Measurements from ENCODE around the gene NPAS2.
A peak's percentile ranks its signal among the peaks of the same experiment; 100 is the strongest.

NPAS2 gene

GRCh38 chr2:100882645-100883613 lies 63.0 kb downstream of the NPAS2 start:
- peak; percentile 41 for DNase-seq (ENCODE audit: low read depth, low spot score)

GRCh38 chr2:100884145-100884621 lies 64.2 kb downstream of the NPAS2 start:
- no peak for DNase-seq (ENCODE audit: low read depth, low spot score)

- DNase-seq (ENCODE audit: low read depth, low spot score): peak; percentile 31
These were observed 66.1 kb downstream of the NPAS2 start for GRCh38 chr2:100886085-100886484.

GRCh38 chr2:100887039-100887578 lies 67.2 kb downstream of the NPAS2 start:
- no peak for DNase-seq (ENCODE audit: low read depth, low spot score)

- no peak for DNase-seq (ENCODE audit: low read depth, low spot score)
These were observed 68.0 kb downstream of the NPAS2 start for GRCh38 chr2:100887713-100888495.

GRCh38 chr2:100888601-100889000 lies 68.7 kb downstream of the NPAS2 start:
- no peak for DNase-seq (ENCODE audit: low read depth, low spot score)

- no peak for DNase-seq (ENCODE audit: low read depth, low spot score)
These were observed 69.3 kb downstream of the NPAS2 start for GRCh38 chr2:100889286-100889685.

GRCh38 chr2:100891906-100892642 lies 72.1 kb downstream of the NPAS2 start:
- DNase-seq (ENCODE audit: low read depth, low spot score): peak; percentile 71

GRCh38 chr2:100893392-100894104 lies 73.6 kb downstream of the NPAS2 start:
- DNase-seq (ENCODE audit: low read depth, low spot score): peak; percentile 62

- no peak for DNase-seq (ENCODE audit: low read depth, low spot score)
These were observed 74.3 kb downstream of the NPAS2 start for GRCh38 chr2:100894105-100894795.

- DNase-seq (ENCODE audit: low read depth, low spot score): no peak
These were observed 74.8 kb downstream of the NPAS2 start for GRCh38 chr2:100894796-100895156.

GRCh38 chr2:100895402-100895801 lies 75.5 kb downstream of the NPAS2 start:
- peak; percentile 70 for DNase-seq (ENCODE audit: low read depth, low spot score)

- peak; percentile 29 for DNase-seq (ENCODE audit: low read depth, low spot score)
These were observed 76.2 kb downstream of the NPAS2 start for GRCh38 chr2:100895934-100896685.

GRCh38 chr2:100898035-100898665 lies 78.2 kb downstream of the NPAS2 start:
- no peak for DNase-seq (ENCODE audit: low read depth, low spot score)

- DNase-seq (ENCODE audit: low read depth, low spot score): no peak
These were observed 80.3 kb downstream of the NPAS2 start for GRCh38 chr2:100900156-100900795.

GRCh38 chr2:100902817-100903405 lies 83.0 kb downstream of the NPAS2 start:
- DNase-seq (ENCODE audit: low read depth, low spot score): peak; percentile 88

- DNase-seq (ENCODE audit: low read depth, low spot score): no peak
These were observed 83.8 kb downstream of the NPAS2 start for GRCh38 chr2:100903534-100904258.
